HCEC 1CT (cell line): ENCODE results near the gene ASTN2.

Experiments used
- DNase-seq: peaks from one replicate; pipeline ENCODE4 v3.0.0-alpha.2; 2017

ASTN2 gene

GRCh38 chr9:117413346-117414219 is 1.3 kb downstream of the ASTN2 start:
- no peak for DNase-seq

- no peak for DNase-seq
Measured at GRCh38 chr9:117412841-117413240, 2.0 kb downstream of the ASTN2 start.

GRCh38 chr9:117412006-117412715 is 2.7 kb downstream of the ASTN2 start:
- DNase-seq, result no peak

DNA sequence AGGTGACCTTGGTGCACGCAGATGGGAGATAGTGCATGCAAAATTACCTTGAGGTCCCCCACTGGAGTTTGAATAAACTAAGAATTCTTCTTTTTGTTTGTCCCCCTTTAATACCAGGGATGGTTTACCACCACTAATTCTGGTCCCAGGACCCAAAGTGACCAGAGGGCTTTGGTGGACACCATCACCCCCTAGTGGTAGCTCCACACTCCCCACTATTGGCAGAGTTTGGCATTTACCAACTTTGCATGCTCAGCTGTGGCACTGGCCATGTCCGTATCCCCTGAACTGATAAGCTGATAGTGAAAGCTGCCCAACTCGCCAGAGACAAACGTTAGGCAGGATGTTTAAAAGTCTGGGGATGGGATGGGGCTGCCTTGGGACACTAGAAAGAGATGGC is 3.3 kb downstream of the ASTN2 start:
- no peak for DNase-seq

DNA sequence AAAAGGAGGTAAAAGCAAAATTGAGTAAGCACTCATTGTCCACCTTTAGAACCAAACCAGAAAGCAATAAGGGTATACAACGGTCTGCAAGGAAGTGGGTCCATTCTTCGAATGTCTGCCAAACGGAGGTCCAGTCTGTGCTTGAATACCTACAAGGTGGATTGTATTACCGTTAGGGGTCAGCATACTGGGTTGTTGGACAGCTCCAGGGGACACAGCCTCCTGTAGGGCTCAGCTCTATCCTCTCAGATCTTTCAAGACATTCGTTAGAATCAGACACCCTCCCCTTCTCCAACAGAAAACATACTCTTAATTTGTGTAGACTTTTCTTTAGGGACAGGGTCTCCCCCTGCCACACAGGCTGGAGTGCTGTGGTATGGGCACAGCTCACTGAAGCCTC is 5.5 kb downstream of the ASTN2 start:
- DNase-seq, result no peak

DNA sequence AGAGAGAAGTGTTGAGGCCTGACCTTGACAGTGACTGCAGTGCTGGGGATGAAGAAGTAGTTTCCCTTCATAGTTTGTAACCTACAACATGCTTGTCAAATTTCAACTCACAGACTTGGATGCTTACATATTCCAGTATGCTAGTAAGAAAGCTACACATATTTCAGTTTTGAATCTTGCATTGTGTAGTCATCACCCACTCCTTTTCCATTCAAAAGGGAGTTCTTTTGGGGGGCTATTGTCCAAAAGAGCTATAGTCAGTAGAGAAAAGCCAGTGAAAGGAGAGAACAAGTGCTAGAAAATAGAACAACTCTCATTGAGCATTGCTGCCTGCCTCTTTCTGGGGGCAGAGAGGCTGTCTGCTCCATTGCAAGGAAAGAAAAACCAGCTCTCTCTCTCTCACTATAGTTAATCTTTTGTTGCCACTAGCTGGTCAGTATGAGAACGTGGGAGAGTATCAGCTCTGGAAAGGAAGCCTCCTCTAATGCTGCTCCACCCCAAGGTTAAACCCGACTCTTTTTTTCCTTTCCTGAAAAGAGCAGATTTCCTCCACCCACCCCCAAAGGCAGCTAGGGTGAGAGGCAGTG is 7.3 kb downstream of the ASTN2 start:
- no peak for DNase-seq

- no peak for DNase-seq
Measured at GRCh38 chr9:117405950-117406705, 8.7 kb downstream of the ASTN2 start.

DNA sequence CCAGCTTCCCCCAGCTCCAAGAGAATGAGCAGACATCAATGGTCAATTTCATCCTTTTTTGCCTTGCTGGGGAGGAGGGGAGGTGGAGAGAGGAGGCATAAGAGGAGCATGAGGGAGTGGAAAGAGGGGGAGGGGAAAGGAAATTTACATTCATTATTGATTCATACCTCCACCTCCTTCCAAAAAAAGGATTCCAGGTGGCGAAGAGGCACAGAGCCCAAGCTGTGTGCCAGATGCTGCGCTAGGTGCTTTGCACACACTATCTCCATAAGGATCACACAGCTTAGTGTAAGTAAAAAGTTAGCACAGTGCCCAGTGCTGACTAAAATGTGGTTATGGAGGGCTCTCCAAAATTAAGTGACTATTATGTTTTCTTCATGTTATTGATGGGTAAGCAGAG is 11.0 kb downstream of the ASTN2 start:
- no peak for DNase-seq

GRCh38 chr9:117403403-117403811 is 11.4 kb downstream of the ASTN2 start:
- DNase-seq, result no peak

- DNase-seq, result no peak
Measured at GRCh38 chr9:117400171-117400570, 14.7 kb downstream of the ASTN2 start.

- no peak for DNase-seq
Measured at GRCh38 chr9:117395151-117395650, 19.7 kb downstream of the ASTN2 start.

- DNase-seq, result no peak
Measured at GRCh38 chr9:117394655-117395054, 20.2 kb downstream of the ASTN2 start.

DNA sequence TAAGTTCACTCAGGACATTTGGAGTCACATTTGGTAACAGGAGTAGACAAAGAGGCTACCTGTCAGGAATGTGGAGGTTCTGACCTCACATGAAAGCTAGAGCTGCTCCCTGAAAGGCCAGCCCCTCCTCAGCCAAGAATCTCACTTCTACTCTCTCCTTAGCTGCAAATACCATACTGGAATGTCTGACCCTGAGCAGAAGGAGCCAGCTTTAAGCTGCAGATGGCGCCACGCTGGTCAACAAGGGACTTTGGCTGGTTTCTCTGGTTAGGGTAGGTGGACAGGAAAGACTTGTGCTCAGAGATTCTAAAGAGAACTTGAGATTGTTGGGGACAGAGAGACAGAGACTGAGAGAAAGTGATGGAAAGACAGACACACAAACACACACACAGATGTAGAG is 21.9 kb downstream of the ASTN2 start:
- DNase-seq, result no peak

- no peak for DNase-seq
Measured at GRCh38 chr9:117387422-117387821, 27.4 kb downstream of the ASTN2 start.

DNA sequence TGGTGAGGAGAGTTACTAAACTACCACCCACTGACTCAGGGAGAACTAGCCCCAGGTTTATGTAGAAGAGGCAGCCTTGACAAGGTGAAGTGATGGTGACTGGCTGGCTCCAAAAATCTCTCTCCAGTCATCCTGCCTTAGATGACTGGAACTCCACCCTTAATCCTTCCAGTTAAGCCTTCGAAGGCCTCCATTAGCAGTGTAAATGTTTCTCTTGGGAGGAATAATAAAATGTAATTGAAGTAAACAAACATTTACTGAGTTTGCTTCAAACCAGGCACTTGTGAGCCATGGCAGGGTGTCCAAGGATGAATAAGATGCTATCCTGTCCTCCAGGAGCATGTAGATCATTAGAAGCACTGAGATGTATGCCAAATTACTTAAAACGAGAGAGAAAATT is 35.5 kb downstream of the ASTN2 start:
- DNase-seq, result no peak

DNA sequence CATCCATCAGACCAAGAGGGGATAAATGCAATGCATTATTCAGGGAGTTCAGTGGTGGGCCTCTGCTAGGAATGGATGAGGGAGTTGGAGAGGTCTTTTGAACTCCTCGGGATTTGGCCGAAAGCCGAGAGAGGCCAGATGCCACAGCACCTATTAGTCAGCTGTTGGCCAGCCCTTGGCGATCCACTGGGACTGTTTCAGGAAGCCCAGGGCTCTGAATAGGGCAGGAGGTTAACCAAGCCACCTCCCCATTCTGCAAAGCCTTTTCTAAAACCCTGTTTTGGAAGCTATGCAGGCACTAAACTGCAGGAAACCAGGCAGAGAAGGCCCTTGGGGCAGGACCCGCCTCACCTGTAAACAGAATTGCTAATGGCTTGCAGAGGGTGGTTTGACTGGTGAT is 37.8 kb downstream of the ASTN2 start:
- DNase-seq, result no peak

GRCh38 chr9:117375956-117376355 is 38.9 kb downstream of the ASTN2 start:
- DNase-seq, result no peak

DNA sequence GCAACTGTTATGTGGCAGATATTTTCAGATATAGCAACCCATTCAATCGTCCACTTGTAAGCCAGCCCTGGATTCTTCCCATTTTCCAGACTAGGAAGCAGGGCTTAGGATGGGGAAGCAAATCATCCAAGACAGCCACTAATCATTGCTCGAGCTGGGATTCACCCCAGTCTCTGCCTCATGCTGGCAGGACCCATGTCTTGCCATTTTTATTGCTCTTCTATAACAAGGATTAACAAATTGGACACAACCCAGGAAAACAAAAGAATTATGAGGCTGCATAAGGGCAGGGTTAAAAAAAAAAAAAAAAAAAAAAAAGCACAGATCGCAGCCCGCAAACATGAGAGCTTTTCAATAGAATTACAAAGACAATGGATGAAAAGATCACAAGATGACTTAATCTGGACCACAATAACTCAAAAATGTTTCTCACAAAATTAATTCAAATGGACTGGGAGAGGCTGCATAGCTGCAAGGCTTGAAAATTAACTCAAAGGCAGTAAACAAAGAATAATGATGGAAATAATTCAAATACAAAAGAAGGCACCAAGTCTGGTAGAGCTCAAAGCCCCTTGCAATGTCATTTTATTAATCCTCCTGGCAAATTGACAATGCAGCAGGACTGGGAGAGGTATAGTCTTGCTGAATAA is 40.7 kb downstream of the ASTN2 start:
- DNase-seq, result no peak

DNA sequence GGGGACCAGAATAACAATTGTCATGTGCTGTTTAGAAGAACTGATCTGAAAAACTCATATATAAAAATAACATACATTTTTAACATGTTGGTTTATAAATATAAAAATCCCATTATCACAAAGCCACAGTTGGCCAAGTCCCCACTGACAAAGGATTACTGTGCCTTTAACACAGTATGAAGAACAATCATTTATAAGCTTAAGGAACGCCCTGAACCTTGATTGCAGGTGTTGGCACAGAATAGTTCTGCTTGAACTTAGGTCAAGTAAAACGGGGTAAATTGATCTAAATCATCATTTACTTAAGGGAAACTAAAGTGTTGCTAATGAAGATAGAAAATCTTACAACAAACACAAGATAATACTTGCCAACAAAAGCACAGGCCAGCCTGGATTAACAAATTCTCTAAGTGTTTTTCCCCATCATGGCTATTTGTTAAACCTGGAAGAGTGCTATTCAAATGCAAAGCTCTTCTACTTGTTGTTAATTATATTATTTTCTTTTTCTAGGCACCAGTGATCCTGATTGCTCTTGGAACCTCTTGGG is 46.1 kb downstream of the ASTN2 start:
- no peak for DNase-seq

- DNase-seq, result no peak
Measured at GRCh38 chr9:117365438-117365837, 49.4 kb downstream of the ASTN2 start.

DNA sequence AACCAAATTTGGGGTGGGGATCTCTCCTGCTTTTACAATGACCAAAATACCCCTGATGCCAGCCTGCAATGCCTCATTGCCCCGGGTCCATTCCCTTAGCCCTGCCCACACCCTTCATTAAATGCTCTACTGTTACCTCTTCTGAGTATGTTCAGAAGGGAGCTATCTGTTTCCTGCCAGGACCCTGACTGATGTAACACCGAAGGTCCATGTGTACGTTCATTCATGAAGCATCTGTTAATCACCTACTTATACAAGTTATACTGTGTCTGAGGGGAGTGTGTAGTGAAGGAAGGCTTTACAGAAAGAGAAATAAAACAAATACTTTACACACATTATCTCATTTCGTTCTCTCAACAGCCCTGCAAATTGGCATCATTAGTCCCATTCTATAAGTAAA is 51.9 kb downstream of the ASTN2 start:
- no peak for DNase-seq

DNA sequence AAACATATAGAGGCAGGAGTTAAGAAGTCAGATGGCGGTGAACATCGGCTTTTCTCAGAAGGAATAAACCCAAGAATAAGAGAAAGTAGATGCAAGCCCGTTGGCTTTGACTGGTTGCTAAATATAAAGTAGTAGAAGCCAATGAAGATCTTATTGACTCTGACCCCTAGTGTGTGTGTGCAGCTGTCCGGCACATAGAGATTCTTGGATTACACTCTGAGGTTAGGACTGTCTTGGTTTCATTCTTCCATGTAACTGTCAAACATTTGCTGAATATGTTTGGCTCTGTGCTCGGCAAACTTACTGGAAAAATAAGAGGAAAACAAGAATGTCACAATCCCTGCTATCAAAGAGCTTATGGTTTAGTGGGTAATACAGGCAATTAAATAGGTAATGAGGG is 54.9 kb downstream of the ASTN2 start:
- no peak for DNase-seq
